Skeletal muscle satellite cell (primary cell): ENCODE results near the gene DIAPH3.

Source experiments
- H3K27me3 ChIP-seq: 2 replicates; pipeline ENCODE4 v1.7.0; 2013; ENCODE audit warnings: low read length; ENCODE audit not compliant: control insufficient read depth, insufficient read depth
- H3K36me3 ChIP-seq: 2 replicates; pipeline ENCODE4 v1.7.0; 2013; ENCODE audit warnings: mild to moderate bottlenecking, control low read depth, low read length; ENCODE audit not compliant: insufficient read depth
- H3K4me1 ChIP-seq: 2 replicates; pipeline ENCODE4 v1.7.0; 2013; ENCODE audit warnings: low read length; ENCODE audit not compliant: control insufficient read depth, insufficient read depth
- H3K4me2 ChIP-seq: 2 replicates; pipeline ENCODE4 v1.7.0; 2013; ENCODE audit warnings: mild to moderate bottlenecking, low read length
- H3K4me3 ChIP-seq: 2 replicates; pipeline ENCODE4 v1.7.0; 2013; ENCODE audit warnings: low read length
- H3K9ac ChIP-seq: 2 replicates; pipeline ENCODE4 v1.7.0; 2013; ENCODE audit warnings: mild to moderate bottlenecking, low read depth, low read length, moderate library complexity
- H3K9me3 ChIP-seq: replicated peaks from 2 replicates; pipeline ENCODE4 v1.7.0; 2013; ENCODE audit warnings: mild to moderate bottlenecking, control low read depth, low read length

Gene DIAPH3

DNA sequence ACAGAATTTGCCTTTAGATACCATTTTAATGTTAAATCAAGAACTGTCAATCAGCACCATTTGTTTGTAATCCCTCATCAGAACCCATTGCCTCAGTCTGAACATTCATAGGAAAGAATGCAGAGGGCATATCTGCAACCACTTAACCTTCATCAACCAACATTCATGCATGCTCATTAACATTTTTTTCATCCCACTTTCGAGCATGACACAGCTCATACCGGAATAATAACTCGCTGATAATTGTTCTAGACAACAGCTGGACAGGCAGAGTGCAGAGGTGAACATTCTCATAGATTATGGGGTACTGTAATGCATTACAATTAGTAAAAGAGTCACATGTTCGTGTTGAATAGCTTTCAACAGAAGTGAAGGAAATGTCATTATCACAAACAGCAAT is 216.8 kb downstream of the DIAPH3 start:
- H3K9ac ChIP-seq = no peak overlapping the region
- H3K9me3 ChIP-seq = no peaks in the 10 kb centered on the region
- peaks cover 1% of the 10 kb centered on the region for H3K4me1 ChIP-seq
- H3K27me3 ChIP-seq = no peaks in the 10 kb centered on the region
- no peaks in the 10 kb centered on the region for H3K36me3 ChIP-seq
- no peak overlapping the region for H3K4me2 ChIP-seq
- H3K4me3 ChIP-seq = no peak overlapping the region

DNA sequence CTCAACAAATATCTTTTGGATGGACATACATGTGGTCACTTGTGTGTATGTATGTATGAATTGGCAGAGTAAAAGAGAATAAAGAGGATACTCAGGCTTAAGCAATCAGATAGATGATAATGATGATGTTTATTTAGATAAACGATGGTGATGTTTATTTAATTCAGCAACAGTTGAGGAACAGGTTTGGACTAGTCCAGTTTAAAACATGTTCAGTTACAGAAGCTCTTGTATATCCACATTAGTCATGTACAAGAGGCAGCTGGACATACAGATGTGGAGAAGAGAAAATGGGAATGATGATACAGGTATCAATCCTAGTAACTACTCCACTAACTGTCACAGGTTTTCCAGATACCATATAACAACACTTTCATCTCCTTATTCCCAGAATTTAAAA is 232.1 kb downstream of the DIAPH3 start:
- H3K4me3 ChIP-seq = no peak overlapping the region
- H3K36me3 ChIP-seq = peaks cover 6% of the 10 kb centered on the region
- no peaks in the 10 kb centered on the region for H3K27me3 ChIP-seq
- no peaks in the 10 kb centered on the region for H3K4me1 ChIP-seq
- H3K9me3 ChIP-seq = no peaks in the 10 kb centered on the region
- no peak overlapping the region for H3K9ac ChIP-seq
- H3K4me2 ChIP-seq = no peak overlapping the region

DNA sequence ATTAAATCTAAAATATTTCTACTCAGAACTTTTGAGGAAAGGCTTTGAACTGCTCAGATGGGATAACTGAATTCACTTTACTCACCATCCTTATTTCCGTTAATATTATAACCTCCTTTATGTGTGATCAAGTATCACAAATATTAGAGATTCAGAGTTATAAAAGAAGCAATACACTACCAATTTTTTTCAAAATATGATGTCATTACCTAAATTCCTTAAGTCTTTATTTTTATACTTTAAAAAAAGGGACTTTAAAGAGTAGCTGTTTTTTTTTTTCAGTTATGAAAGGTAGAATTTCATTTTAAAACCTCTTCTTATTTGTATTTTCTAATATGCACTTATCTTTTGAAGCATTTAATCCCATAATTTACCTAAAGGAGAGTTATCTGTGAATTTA is 239.5 kb downstream of the DIAPH3 start:
- no peaks in the 10 kb centered on the region for H3K4me1 ChIP-seq
- H3K4me2 ChIP-seq = no peak overlapping the region
- H3K4me3 ChIP-seq = no peak overlapping the region
- peaks cover 9% of the 10 kb centered on the region for H3K36me3 ChIP-seq
- H3K27me3 ChIP-seq = no peaks in the 10 kb centered on the region
- no peaks in the 10 kb centered on the region for H3K9me3 ChIP-seq
- no peak overlapping the region for H3K9ac ChIP-seq

DNA sequence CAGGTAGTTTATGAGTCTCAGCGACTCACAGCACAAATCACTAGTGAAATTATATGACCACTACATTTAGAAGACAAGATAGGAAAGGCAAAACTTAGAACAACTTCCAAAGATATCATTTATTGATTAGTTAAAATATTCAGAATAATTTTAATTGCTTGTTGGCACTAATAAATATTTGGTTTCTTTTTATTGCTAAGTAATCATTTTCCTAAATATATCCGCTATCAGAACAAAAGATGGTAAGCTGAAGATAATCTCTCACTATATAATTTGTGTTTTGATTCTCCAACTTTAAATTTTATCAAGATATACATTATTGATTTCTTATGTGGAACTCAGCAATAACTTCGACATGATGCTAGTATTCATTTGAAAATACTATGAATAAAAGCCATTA is 248.5 kb downstream of the DIAPH3 start:
- Histone ChIP-seq H3K4me2 (no peak overlapping the region), H3K27me3 (no peaks in the 10 kb centered on the region), H3K9me3 (no peaks in the 10 kb centered on the region), H3K9ac (no peak overlapping the region), H3K4me1 (peaks cover 8% of the 10 kb centered on the region), H3K4me3 (no peak overlapping the region), H3K36me3 (no peaks in the 10 kb centered on the region)

DNA sequence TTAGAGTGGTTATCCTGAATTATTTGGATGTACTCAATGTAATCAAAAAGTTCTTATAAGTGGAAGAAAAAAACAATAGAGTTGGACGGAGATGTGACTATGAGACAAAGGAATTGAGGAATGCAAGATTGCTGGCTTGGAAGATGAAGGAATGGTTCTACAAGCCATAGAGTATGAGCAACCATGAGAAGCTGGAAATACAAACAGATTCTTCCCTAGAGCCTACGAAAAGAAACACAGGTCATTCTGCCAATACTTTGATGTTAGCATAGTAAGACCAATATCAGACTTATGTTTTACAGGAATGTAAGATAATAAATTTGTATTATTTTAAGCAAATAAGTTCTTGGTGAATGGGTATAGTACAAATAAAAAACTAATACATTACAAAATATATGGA is 249.2 kb downstream of the DIAPH3 start:
- Histone ChIP-seq H3K9me3 (no peaks in the 10 kb centered on the region), H3K4me1 (peaks cover 8% of the 10 kb centered on the region), H3K36me3 (no peaks in the 10 kb centered on the region), H3K9ac (no peak overlapping the region), H3K4me2 (no peak overlapping the region), H3K4me3 (no peak overlapping the region), H3K27me3 (no peaks in the 10 kb centered on the region)

DNA sequence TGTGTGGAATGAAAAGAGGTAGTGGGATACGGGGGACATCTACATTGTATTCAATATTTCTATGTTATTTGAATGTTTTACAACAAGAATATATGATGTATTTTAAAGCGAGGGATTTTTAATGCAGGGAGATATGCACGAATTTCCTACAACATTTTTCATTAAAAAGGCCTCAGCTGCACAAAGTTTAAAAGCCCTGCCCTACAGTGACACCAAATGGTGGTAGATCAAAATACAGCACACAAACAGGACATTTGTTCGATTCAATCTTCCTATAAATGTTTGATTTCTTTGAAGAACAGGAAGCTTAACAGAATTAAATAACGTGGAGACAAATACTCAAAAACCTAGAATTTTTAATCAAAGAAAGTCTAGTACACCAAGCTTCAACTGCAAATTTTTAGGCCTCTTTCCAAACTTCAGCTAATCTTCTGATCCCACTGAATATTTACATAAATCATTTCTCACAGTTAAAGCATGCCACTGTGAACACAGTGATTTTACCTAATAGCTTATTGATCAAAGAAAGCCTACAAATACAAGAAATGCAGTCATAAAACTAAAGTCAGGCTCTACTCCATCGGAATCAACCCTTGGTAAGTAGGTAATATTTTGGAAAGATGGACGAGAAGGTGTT is 257.2 kb downstream of the DIAPH3 start:
- H3K9ac ChIP-seq = peak overlapping the region; percentile 41
- H3K4me2 ChIP-seq = no peak overlapping the region

DNA sequence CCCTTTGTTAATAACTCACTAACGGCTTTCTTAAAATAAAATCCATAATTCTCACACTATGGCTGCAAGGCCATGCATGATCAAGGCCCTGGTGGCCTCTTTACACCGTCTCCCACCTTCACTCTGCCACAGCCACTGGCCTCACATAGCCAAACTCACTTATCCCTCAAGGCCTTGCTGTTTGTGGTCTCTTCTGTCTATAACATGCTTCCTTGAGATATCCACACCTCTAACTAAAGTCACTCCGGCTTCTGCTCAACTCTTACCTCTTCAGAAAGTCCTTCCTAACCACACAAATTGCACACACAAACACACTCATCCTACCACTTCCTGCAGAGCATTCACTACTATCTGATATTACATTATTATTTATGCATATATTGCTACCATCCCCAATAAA is 262.5 kb downstream of the DIAPH3 start:
- H3K4me2 ChIP-seq = no peak overlapping the region
- no peaks in the 10 kb centered on the region for H3K27me3 ChIP-seq
- no peaks in the 10 kb centered on the region for H3K36me3 ChIP-seq
- H3K9me3 ChIP-seq = no peaks in the 10 kb centered on the region
- no peak overlapping the region for H3K4me3 ChIP-seq
- no peaks in the 10 kb centered on the region for H3K4me1 ChIP-seq
- H3K9ac ChIP-seq = no peak overlapping the region

More for the DNA sequence above, 257.2 kb downstream of the DIAPH3 start:
- H3K27me3 ChIP-seq = no peaks in the 10 kb centered on the region
- no peak overlapping the region for H3K4me3 ChIP-seq
- H3K9me3 ChIP-seq = no peaks in the 10 kb centered on the region
- H3K4me1 ChIP-seq = no peaks in the 10 kb centered on the region
- no peaks in the 10 kb centered on the region for H3K36me3 ChIP-seq

DNA sequence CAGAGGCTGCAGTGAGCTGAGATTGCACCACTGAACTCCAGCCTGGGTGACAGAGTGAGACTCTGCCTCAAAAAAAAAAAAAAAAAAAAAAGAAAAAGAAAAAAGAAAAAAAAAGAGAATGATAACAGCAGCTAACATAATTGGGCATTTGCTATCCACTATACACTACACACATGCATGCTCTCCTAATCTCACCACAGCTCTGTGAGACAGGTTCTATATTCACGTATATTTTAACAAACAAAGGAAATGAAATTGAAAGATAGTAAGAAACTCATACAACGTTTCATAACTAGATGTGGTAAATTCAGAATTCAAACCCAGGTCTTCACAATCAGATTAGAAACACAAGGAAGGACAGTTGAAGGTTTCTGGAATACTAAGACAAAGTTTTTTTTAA is 265.7 kb downstream of the DIAPH3 start:
- Histone ChIP-seq H3K9ac (no peak overlapping the region), H3K4me1 (peaks cover 11% of the 10 kb centered on the region)

DNA sequence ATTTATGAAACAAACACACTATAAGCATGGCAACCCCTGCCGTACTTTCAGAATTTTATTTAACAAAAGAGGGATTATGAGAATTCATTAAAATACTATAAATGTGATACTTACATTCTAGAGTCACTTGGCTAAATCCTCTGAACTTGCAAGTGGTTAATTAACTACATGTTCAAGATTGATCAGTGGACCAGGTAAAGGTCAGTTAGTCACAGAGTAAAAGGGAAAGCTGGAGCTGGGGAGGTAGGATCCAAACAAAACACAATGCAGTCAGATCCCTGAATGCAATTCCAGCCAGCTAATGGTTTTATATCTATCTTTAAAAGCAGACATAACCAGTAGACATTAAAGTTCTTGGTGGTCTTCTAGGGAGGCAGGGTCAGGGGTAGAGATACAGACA is 270.5 kb downstream of the DIAPH3 start:
- H3K27me3 ChIP-seq = no peaks in the 10 kb centered on the region
- peaks cover 11% of the 10 kb centered on the region for H3K4me1 ChIP-seq
- H3K9ac ChIP-seq = no peak overlapping the region
- no peaks in the 10 kb centered on the region for H3K9me3 ChIP-seq
- no peak overlapping the region for H3K4me3 ChIP-seq
- peak overlapping the region; percentile 49 for H3K4me2 ChIP-seq
- no peaks in the 10 kb centered on the region for H3K36me3 ChIP-seq

More for the DNA sequence above, 265.7 kb downstream of the DIAPH3 start:
- H3K9me3 ChIP-seq = no peaks in the 10 kb centered on the region
- no peaks in the 10 kb centered on the region for H3K36me3 ChIP-seq
- no peak overlapping the region for H3K4me2 ChIP-seq
- H3K27me3 ChIP-seq = no peaks in the 10 kb centered on the region
- no peak overlapping the region for H3K4me3 ChIP-seq

DNA sequence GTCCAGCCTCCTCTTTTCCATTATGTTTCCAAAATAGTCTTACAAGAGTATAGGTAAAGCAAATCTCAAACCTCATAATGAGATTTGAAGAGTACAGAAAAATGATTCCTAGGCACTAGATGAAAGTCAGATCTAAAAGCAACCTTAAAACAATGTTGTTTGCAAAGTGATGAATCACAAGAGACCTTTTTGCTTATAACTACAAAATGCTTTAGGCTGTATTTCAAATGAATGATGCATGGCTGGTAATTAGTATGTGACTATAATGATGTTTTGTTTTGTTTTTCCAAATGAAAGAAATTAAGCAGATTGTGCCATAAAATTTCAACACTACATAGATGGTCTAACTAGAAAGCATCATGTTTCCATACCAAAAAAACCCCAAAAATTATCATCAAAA is 272.7 kb downstream of the DIAPH3 start:
- H3K4me3 ChIP-seq = no peak overlapping the region
- H3K27me3 ChIP-seq = no peaks in the 10 kb centered on the region
- H3K4me1 ChIP-seq = peaks cover 11% of the 10 kb centered on the region
- no peaks in the 10 kb centered on the region for H3K9me3 ChIP-seq
- H3K9ac ChIP-seq = no peak overlapping the region
- H3K4me2 ChIP-seq = no peak overlapping the region
- no peaks in the 10 kb centered on the region for H3K36me3 ChIP-seq

DNA sequence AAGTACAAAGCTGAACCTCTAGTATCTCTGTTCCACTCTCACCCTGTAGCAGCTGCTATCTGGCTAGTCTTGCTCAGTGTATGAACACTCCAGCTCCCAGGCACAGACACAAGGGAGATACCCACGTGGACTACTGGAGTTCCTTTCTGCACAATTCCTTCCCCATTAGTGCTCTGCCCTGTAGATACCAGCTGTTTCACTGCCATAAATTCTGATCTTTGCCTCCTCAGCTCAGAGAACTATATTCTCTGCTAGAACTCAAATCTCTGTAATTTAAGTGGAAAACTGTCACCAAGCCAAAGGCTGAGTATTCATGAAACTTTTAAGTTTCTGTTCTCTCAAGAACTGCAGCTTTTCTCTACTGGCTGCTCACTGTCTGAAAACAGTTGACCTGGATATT is 273.7 kb downstream of the DIAPH3 start:
- no peaks in the 10 kb centered on the region for H3K9me3 ChIP-seq
- no peak overlapping the region for H3K9ac ChIP-seq
- H3K36me3 ChIP-seq = no peaks in the 10 kb centered on the region
- no peak overlapping the region for H3K4me2 ChIP-seq
- H3K4me3 ChIP-seq = no peak overlapping the region
- H3K27me3 ChIP-seq = no peaks in the 10 kb centered on the region
- peaks cover 11% of the 10 kb centered on the region for H3K4me1 ChIP-seq

DNA sequence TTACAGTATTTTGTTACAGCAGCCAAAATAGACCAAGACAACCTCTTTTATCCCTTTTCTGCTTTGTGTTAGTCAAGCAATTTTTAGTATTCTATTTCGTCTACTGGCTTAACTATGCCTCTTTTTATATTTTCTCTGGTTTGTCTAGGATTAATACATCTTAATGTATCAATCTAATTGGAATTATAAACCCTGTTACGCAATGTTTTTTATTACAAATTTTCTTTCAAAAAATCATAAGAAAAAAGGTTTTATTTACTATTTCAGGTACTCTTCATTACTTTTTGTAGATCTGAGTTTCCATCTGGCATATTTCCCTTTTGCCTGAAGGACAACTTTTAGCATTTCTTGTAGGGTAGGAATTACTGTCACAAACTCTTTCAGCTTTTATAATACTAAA is 275.3 kb downstream of the DIAPH3 start:
- no peak overlapping the region for H3K4me3 ChIP-seq
- H3K4me1 ChIP-seq = peaks cover 3% of the 10 kb centered on the region
- H3K9me3 ChIP-seq = no peaks in the 10 kb centered on the region
- no peak overlapping the region for H3K9ac ChIP-seq
- H3K36me3 ChIP-seq = no peaks in the 10 kb centered on the region
- no peak overlapping the region for H3K4me2 ChIP-seq
- H3K27me3 ChIP-seq = no peaks in the 10 kb centered on the region
